ENCODE results near the gene PREX1. TPM values are rescaled to one million over a fixed set of nuclear protein-coding genes. Genes with fewer than 3 reads are reported as not detected.

The PREX1 gene
- total RNA-seq, 1 donor, result 14.1 TPM

GRCh38 chr20:48637461-48637860 is 190.3 kb downstream of the PREX1 start:
- Histone ChIP-seq H4K20me1 (ENCODE audit: insufficient read depth, low read length) (peaks cover 9% of the 10 kb centered on the region), H3K27me3 (ENCODE audit: insufficient read depth, low read length) (no peaks in the 10 kb centered on the region), H2AFZ (ENCODE audit: low read length) (no peak overlapping the region), H3K4me3 (ENCODE audit: insufficient read depth, low read length) (no peak overlapping the region), H3K27ac (ENCODE audit: low read depth, low read length) (no peak overlapping the region), H3K79me2 (ENCODE audit: insufficient read depth, low read length) (no peaks in the 10 kb centered on the region), H3K4me1 (ENCODE audit: insufficient read depth, low read length) (peaks cover 7% of the 10 kb centered on the region), H3K9me3 (ENCODE audit: low read depth, low read length) (no peaks in the 10 kb centered on the region), H3K4me2 (ENCODE audit: insufficient read depth, low read length) (no peak overlapping the region), H3K36me3 (ENCODE audit: insufficient read depth, low read length) (no peaks in the 10 kb centered on the region)
- no peak for TF ChIP-seq CTCF (IDR thresholded peaks at IDR 0.05; ENCODE audit: extremely low read depth, low read depth, low read length)
- DNase-seq (ENCODE audit: insufficient read length, low spot score, missing footprints), result no peak

DNA sequence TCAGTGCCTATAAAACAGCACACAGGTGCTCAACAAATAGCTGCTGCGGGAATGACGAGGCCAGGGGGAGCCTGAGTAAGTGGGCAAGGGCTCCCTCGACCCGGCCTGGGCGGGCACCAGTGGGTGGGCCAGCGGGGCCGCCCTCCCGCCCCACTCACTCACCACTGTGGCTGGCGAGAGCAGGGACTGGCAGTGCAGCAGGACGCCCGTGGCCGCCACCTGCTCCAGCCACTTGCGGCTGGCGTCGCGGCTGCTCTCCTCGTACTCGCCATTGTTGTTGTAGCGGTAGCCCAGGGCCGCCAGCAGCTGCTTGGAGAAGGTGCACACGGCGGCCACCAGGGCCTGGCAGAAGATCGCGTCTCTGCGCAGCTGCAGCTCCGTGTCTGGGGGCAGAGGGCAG is 191.5 kb downstream of the PREX1 start:
- no peak overlapping the region for H2AFZ ChIP-seq (ENCODE audit: low read length)
- no peak for TF ChIP-seq CTCF (IDR thresholded peaks at IDR 0.05; ENCODE audit: extremely low read depth, low read depth, low read length)
- H3K27ac ChIP-seq (ENCODE audit: low read depth, low read length), result no peak overlapping the region
- peaks cover 7% of the 10 kb centered on the region for H3K4me1 ChIP-seq (ENCODE audit: insufficient read depth, low read length)
- no peaks in the 10 kb centered on the region for H3K79me2 ChIP-seq (ENCODE audit: insufficient read depth, low read length)
- H3K9me3 ChIP-seq (ENCODE audit: low read depth, low read length), result no peaks in the 10 kb centered on the region
- H3K36me3 ChIP-seq (ENCODE audit: insufficient read depth, low read length), result no peaks in the 10 kb centered on the region
- no peaks in the 10 kb centered on the region for H3K27me3 ChIP-seq (ENCODE audit: insufficient read depth, low read length)
- H4K20me1 ChIP-seq (ENCODE audit: insufficient read depth, low read length), result peaks cover 9% of the 10 kb centered on the region
- no peak overlapping the region for H3K4me2 ChIP-seq (ENCODE audit: insufficient read depth, low read length)
- no peak for DNase-seq (ENCODE audit: insufficient read length, low spot score, missing footprints)
- no peak overlapping the region for H3K4me3 ChIP-seq (ENCODE audit: insufficient read depth, low read length)

- no peaks in the 10 kb centered on the region for H3K36me3 ChIP-seq (ENCODE audit: insufficient read depth, low read length)
- peak; percentile 94 for TF ChIP-seq CTCF (IDR thresholded peaks at IDR 0.05; ENCODE audit: extremely low read depth, low read depth, low read length)
- H3K4me2 ChIP-seq (ENCODE audit: insufficient read depth, low read length), result no peak overlapping the region
- H3K4me3 ChIP-seq (ENCODE audit: insufficient read depth, low read length), result no peak overlapping the region
- DNase-seq (ENCODE audit: insufficient read length, low spot score, missing footprints), result peak; percentile 98
- no peak overlapping the region for H3K27ac ChIP-seq (ENCODE audit: low read depth, low read length)
- peaks cover 9% of the 10 kb centered on the region for H4K20me1 ChIP-seq (ENCODE audit: insufficient read depth, low read length)
- H3K4me1 ChIP-seq (ENCODE audit: insufficient read depth, low read length), result peaks cover 7% of the 10 kb centered on the region
- H3K27me3 ChIP-seq (ENCODE audit: insufficient read depth, low read length), result no peaks in the 10 kb centered on the region
- H2AFZ ChIP-seq (ENCODE audit: low read length), result no peak overlapping the region
- H3K9me3 ChIP-seq (ENCODE audit: low read depth, low read length), result no peaks in the 10 kb centered on the region
- H3K79me2 ChIP-seq (ENCODE audit: insufficient read depth, low read length), result no peaks in the 10 kb centered on the region
These were observed 192.0 kb downstream of the PREX1 start for GRCh38 chr20:48635791-48636267.

DNA sequence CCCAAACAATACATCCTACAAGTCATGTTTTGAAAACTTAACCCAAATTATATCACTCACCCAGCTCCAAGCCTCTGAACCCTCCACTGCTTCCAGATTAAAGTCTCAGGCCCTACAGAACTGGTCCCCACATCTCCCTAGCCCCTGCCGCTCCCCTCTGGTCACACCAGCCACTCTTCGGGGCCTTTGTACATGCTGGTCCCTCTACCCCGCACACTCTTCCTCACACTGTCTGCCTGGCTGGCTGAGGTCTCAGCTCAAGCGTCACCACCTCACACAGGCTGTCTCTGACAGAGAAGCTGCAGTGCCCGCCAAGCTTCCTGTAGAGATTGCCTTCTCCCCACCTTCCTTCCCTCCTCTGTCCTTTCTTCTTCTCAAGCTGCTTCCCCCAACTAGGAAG is 192.4 kb downstream of the PREX1 start:
- H3K27ac ChIP-seq (ENCODE audit: low read depth, low read length), result no peak overlapping the region
- H3K79me2 ChIP-seq (ENCODE audit: insufficient read depth, low read length), result no peaks in the 10 kb centered on the region
- H3K4me2 ChIP-seq (ENCODE audit: insufficient read depth, low read length), result no peak overlapping the region
- H3K4me1 ChIP-seq (ENCODE audit: insufficient read depth, low read length), result peaks cover 7% of the 10 kb centered on the region
- no peaks in the 10 kb centered on the region for H3K27me3 ChIP-seq (ENCODE audit: insufficient read depth, low read length)
- H3K36me3 ChIP-seq (ENCODE audit: insufficient read depth, low read length), result no peaks in the 10 kb centered on the region
- no peaks in the 10 kb centered on the region for H3K9me3 ChIP-seq (ENCODE audit: low read depth, low read length)
- no peak overlapping the region for H2AFZ ChIP-seq (ENCODE audit: low read length)
- no peak overlapping the region for H3K4me3 ChIP-seq (ENCODE audit: insufficient read depth, low read length)
- no peak for TF ChIP-seq CTCF (IDR thresholded peaks at IDR 0.05; ENCODE audit: extremely low read depth, low read depth, low read length)
- DNase-seq (ENCODE audit: insufficient read length, low spot score, missing footprints), result peak; percentile 62
- peaks cover 9% of the 10 kb centered on the region for H4K20me1 ChIP-seq (ENCODE audit: insufficient read depth, low read length)

Data from osteoblast (primary cell).